OCI-LY1 (cell line): ENCODE data around the gene PAQR8.

Source experiments
- CTCF ChIP-seq: fragments of 200-600 bp; sonication (generic), shearing (Covaris generic); IDR thresholded peaks from 2 replicates; pipeline ENCODE4 v1.5.1; 2017; ENCODE audit warnings: mild to moderate bottlenecking, antibody characterized with exemption, low read length, moderate library complexity, mixed read lengths
- EZH2 ChIP-seq: fragments of 200-600 bp; sonication (generic), shearing (Covaris generic); IDR thresholded peaks from 2 replicates; pipeline ENCODE4 v1.8.0; 2017; ENCODE audit warnings: borderline replicate concordance, mixed run types, mild to moderate bottlenecking, antibody characterized with exemption, low read length, moderate library complexity, mixed read lengths

DNA sequence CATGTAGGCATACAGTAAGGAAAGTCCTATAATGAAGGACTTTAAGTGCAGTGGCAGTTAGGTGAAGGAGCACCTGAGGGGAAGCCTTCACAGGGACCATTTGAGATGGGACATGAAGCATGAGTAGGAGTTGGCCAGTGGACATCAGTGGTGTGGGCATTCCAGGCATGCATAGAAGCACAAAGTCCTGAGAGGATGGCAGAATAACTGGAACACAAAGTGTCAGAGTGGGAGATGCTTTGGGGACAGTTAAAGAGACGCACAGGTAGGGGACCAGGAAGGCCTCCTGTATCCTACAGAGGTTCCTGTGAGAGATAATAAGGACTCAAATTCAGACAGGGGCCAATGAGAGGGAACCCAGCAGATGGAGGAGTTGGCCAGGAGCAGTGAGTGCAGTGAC is 31.8 kb downstream of the PAQR8 start:
- TF ChIP-seq EZH2 (no peak), CTCF (no peak)
